Ishikawa (cell line): ENCODE results near the gene KRTAP1-5.

Experiments used
- CEBPB ChIP-seq: IDR thresholded peaks from 2 replicates; pipeline ENCODE4 v1.6.1; 2012
- YY1 ChIP-seq: IDR thresholded peaks from 2 replicates; pipeline ENCODE4 v1.6.1; 2012; ENCODE audit warnings: low read depth

GRCh38 chr17:41076788-41077187 lies 49.8 kb upstream of the KRTAP1-5 start:
- TF ChIP-seq CEBPB (no peak), YY1 (no peak)
